ENCODE measurements around the gene PIP4P1.
A peak's percentile ranks its signal among the peaks of the same experiment; 100 is the strongest.
"Not testable (repeated sequence)": the region's sequence is repeated elsewhere in the genome, so short reads cannot be mapped to it uniquely, and the experiment has no call there.

PIP4P1 gene

DNA sequence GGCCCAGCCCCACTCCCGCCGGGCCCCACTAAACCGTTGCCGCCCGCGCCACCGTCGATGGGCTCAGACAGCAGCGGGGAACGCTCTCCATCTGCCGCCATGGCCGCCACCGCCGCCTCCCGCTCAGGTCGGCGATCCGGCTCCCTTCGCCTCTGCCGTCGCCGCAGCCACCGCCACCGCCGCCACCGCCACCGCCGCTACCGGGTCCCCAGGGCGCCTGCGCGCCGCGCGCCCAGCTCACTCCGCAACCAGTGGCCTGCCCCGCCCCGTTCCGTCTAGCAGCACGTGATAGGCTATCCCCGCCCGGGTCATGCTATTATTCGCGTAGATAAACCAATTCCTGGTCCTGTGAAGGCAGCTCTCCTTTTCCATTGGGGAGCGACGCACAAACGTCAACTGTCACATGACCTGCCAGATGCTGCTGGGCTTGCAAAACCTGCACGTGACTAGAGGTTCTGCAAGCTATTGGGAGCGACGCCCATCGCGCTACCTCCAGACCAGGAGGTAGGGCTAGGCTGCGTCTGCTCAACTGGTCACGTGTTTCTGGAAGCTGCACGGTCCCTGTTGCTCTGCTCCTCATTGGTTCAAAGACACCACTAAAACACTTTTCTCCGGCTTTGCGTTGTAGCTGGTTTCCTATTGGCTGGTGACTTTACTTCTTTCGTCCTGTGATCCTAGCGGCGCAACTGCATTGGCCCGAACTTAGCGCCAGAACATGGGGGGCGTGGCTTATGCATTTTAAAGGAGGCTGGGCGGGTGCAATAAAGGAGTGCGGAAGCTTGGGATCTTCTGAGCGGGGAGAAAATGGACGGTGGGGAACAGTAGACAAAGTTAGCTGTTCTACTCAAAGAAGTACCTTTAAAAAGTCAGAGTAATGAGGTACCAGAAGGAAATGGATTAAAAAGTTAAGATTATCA is at the start of gene PIP4P1:
TSS of gene PIP4P1 (minus strand) at position 210 of the 917 bp plus-strand sequence. CDS start at position 101, 109 bp downstream.
- H3K9ac ChIP-seq (ENCODE audit: low read depth in 1 of 2, low read length in 2 of 2) = peak within 1 kb of the TSS; percentile 92 to 96
- peak within 1 kb of the TSS; percentile 92 to 97 for H3K4me3 ChIP-seq (ENCODE audit: low read depth in 1 of 2, low read length in 2 of 2)
- H3K36me3 ChIP-seq (ENCODE audit: control insufficient read depth in 1 of 2, insufficient read depth in 2 of 2, low read length in 2 of 2) = peaks cover 30 to 31% of the 10 kb centered on the region in 2 donors
- no peaks in the 10 kb centered on the region for H3K9me3 ChIP-seq (ENCODE audit: control insufficient read depth in 1 of 2, low read length in 2 of 2)
- H3K4me1 ChIP-seq (ENCODE audit: control insufficient read depth in 1 of 2, insufficient read depth in 2 of 2, low read length in 2 of 2) = peaks cover 33 to 44% of the 10 kb centered on the region in 2 donors
- no peaks in the 10 kb centered on the region for H3K27me3 ChIP-seq (ENCODE audit: control insufficient read depth in 1 of 2, insufficient read depth in 2 of 2, low read length in 2 of 2)
- peak within 1 kb of the TSS; percentile 95 for H3K27ac ChIP-seq (ENCODE audit: low read depth, low read length)

DNA sequence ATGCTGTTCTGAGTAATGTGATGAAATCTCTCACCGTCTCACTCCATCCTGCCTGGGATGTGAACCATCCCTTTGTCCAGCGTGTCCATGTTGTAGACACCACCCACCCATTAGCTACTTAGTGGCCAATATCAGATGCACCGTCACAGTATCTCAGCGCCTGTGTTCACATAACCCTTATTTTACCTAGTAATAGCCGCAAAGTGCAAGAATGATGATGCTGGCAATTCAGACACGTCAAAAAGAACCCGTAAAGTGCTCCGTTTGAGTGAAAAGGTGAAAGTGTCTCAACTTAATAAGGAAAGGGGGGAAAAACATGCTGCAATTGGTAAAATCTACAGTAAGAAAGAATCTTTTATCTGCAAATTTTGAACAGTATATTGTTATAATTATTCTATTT is 47.1 kb upstream of the PIP4P1 start:
- H3K27ac ChIP-seq (ENCODE audit: low read depth, low read length) = no peak overlapping the region
- no peak overlapping the region for H3K4me3 ChIP-seq (ENCODE audit: low read depth in 1 of 2, low read length in 2 of 2)
- H3K36me3 ChIP-seq (ENCODE audit: control insufficient read depth in 1 of 2, insufficient read depth in 2 of 2, low read length in 2 of 2) = no peaks in the 10 kb centered on the region
- H3K9me3 ChIP-seq (ENCODE audit: control insufficient read depth in 1 of 2, low read length in 2 of 2) = no peaks in the 10 kb centered on the region
- H3K27me3 ChIP-seq (ENCODE audit: control insufficient read depth in 1 of 2, insufficient read depth in 2 of 2, low read length in 2 of 2) = no peaks in the 10 kb centered on the region
- no peaks in the 10 kb centered on the region for H3K4me1 ChIP-seq (ENCODE audit: control insufficient read depth in 1 of 2, insufficient read depth in 2 of 2, low read length in 2 of 2)
- no peak overlapping the region for H3K9ac ChIP-seq (ENCODE audit: low read depth in 1 of 2, low read length in 2 of 2)

DNA sequence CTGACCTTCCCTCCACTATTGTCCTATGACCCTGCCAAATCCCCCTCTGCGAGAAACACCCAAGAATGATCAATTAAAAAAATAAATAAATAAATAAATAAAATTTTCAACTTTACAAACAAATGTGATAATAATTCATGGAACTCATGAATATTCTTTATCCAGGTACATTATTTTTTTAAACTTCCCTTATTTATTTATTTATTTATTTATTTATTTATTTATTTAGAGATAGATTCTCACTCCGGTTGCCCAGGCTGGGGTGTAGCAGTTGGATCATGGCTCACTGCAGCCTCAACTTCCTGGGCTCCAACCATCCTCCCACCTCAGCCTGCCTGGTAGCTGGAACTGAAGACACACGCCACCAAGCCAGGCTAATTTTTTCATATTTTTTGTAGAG is 46.3 kb upstream of the PIP4P1 start:
- H3K9ac ChIP-seq (ENCODE audit: low read depth in 1 of 2, low read length in 2 of 2); H3K9me3 ChIP-seq (ENCODE audit: control insufficient read depth in 1 of 2, low read length in 2 of 2); H3K27me3 ChIP-seq (ENCODE audit: control insufficient read depth in 1 of 2, insufficient read depth in 2 of 2, low read length in 2 of 2); H3K4me1 ChIP-seq (ENCODE audit: control insufficient read depth in 1 of 2, insufficient read depth in 2 of 2, low read length in 2 of 2); H3K36me3 ChIP-seq (ENCODE audit: control insufficient read depth in 1 of 2, insufficient read depth in 2 of 2, low read length in 2 of 2); H3K27ac ChIP-seq (ENCODE audit: low read depth, low read length); H3K4me3 ChIP-seq (ENCODE audit: low read depth in 1 of 2, low read length in 2 of 2): not testable (repeated sequence)

DNA sequence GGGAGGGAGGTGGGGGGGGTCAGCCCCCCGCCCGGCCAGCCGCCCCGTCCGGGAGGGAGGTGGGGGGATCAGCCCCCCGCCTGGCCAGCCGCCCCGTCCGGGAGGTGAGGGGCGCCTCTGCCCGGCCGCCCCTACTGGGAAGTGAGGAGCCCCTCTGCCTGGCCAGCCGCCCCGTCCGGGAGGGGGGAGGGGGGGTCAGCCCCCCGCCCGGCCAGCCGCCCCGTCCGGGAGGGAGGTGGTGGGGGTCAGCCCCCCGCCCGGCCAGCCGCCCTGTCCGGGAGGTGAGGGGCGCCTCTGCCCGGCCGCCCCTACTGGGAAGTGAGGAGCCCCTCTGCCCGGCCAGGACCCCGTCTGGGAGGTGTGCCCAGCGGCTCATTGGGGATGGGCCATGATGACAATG is 45.5 kb upstream of the PIP4P1 start:
- H3K27ac ChIP-seq (ENCODE audit: low read depth, low read length); H3K27me3 ChIP-seq (ENCODE audit: control insufficient read depth in 1 of 2, insufficient read depth in 2 of 2, low read length in 2 of 2); H3K9me3 ChIP-seq (ENCODE audit: control insufficient read depth in 1 of 2, low read length in 2 of 2); H3K4me3 ChIP-seq (ENCODE audit: low read depth in 1 of 2, low read length in 2 of 2); H3K9ac ChIP-seq (ENCODE audit: low read depth in 1 of 2, low read length in 2 of 2); H3K4me1 ChIP-seq (ENCODE audit: control insufficient read depth in 1 of 2, insufficient read depth in 2 of 2, low read length in 2 of 2); H3K36me3 ChIP-seq (ENCODE audit: control insufficient read depth in 1 of 2, insufficient read depth in 2 of 2, low read length in 2 of 2): not testable (repeated sequence)

DNA sequence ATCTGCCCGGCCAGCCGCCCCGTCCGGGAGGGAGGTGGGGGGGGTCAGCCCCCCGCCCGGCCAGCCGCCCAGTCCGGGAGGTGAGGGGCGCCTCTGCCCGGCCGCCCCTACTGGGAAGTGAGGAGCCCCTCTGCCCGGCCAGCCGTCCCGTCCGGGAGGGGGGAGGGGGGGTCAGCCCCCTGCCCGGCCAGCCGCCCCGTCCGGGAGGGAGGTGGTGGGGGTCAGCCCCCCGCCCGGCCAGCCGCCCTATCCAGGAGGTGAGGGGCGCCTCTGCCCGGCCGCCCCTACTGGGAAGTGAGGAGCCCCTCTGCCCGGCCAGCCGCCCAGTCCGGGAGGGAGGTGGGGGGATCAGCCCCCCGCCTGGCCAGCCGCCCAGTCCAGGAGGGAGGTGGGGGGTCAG is 45.0 kb upstream of the PIP4P1 start:
- not testable (repeated sequence) for H3K4me3 ChIP-seq (ENCODE audit: low read depth in 1 of 2, low read length in 2 of 2); H3K27ac ChIP-seq (ENCODE audit: low read depth, low read length)

DNA sequence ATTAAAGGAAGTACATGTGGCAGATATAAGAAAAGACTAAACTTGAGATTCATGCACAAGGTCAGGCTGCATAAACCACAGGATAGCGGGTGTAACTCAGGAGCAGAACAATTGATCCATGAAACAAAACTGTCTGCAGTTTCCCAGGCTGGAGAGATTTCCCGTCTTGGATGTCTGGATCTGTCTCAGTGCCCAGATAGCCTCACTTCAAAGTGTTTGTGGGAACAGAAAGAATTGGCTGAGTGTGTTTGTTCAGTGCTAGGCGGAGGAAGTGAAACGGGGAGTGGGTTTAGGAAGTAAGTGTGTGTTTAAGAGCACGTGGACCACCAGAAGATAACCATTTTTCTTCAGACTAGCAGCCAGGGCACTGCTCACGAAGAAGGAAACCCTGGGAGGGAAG is 42.7 kb upstream of the PIP4P1 start:
- Histone ChIP-seq H3K4me1 (ENCODE audit: control insufficient read depth in 1 of 2, insufficient read depth in 2 of 2, low read length in 2 of 2) (no peaks in the 10 kb centered on the region), H3K27ac (ENCODE audit: low read depth, low read length) (no peak overlapping the region), H3K9me3 (ENCODE audit: control insufficient read depth in 1 of 2, low read length in 2 of 2) (no peaks in the 10 kb centered on the region), H3K4me3 (ENCODE audit: low read depth in 1 of 2, low read length in 2 of 2) (no peak overlapping the region), H3K27me3 (ENCODE audit: control insufficient read depth in 1 of 2, insufficient read depth in 2 of 2, low read length in 2 of 2) (no peaks in the 10 kb centered on the region), H3K9ac (ENCODE audit: low read depth in 1 of 2, low read length in 2 of 2) (no peak overlapping the region), H3K36me3 (ENCODE audit: control insufficient read depth in 1 of 2, insufficient read depth in 2 of 2, low read length in 2 of 2) (no peaks in the 10 kb centered on the region)

More for the DNA sequence above, 45.0 kb upstream of the PIP4P1 start:
- not testable (repeated sequence) for H3K27me3 ChIP-seq (ENCODE audit: control insufficient read depth in 1 of 2, insufficient read depth in 2 of 2, low read length in 2 of 2); H3K36me3 ChIP-seq (ENCODE audit: control insufficient read depth in 1 of 2, insufficient read depth in 2 of 2, low read length in 2 of 2); H3K9me3 ChIP-seq (ENCODE audit: control insufficient read depth in 1 of 2, low read length in 2 of 2); H3K9ac ChIP-seq (ENCODE audit: low read depth in 1 of 2, low read length in 2 of 2); H3K4me1 ChIP-seq (ENCODE audit: control insufficient read depth in 1 of 2, insufficient read depth in 2 of 2, low read length in 2 of 2)

DNA sequence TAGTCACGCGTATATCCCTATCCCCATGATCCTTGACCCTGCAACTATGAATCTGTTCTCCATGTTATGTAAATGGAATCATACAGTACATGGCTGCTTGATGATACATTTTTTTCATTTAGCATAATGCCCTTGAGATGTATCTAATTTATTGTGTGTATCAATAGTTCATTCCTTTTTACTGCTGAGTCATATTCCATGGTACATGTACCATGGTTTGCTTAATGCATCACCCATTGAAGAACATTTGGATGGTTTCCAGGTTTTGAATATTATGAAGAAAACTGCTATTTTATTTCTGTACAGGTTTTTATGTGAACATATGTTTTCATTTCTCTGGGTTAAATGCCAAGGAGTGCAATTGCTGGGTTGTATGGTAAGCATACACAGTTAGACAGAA is 40.1 kb upstream of the PIP4P1 start:
- no peak overlapping the region for H3K27ac ChIP-seq (ENCODE audit: low read depth, low read length)
- H3K27me3 ChIP-seq (ENCODE audit: control insufficient read depth in 1 of 2, insufficient read depth in 2 of 2, low read length in 2 of 2) = no peaks in the 10 kb centered on the region
- no peaks in the 10 kb centered on the region for H3K4me1 ChIP-seq (ENCODE audit: control insufficient read depth in 1 of 2, insufficient read depth in 2 of 2, low read length in 2 of 2)
- no peaks in the 10 kb centered on the region for H3K9me3 ChIP-seq (ENCODE audit: control insufficient read depth in 1 of 2, low read length in 2 of 2)
- no peak overlapping the region for H3K4me3 ChIP-seq (ENCODE audit: low read depth in 1 of 2, low read length in 2 of 2)
- no peak overlapping the region for H3K9ac ChIP-seq (ENCODE audit: low read depth in 1 of 2, low read length in 2 of 2)
- no peaks in the 10 kb centered on the region for H3K36me3 ChIP-seq (ENCODE audit: control insufficient read depth in 1 of 2, insufficient read depth in 2 of 2, low read length in 2 of 2)

DNA sequence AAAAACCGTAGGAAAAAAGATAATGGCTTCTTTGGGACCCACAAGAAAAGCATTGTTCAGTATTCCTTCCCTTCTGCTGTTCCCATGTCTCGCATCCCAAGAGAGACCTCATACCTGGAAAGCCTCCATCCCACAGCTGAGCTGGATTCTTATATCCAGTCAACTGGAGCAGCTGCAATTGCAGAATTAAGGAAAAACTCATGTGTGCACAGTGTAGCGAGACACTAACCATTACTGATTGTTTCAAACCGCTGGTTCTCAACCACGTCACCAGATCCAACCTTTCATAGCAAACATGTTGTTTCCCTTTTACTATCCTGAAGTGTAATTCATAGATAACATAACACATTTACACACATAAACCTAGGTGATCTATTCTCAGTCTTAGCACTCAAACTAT is 38.6 kb upstream of the PIP4P1 start:
- no peaks in the 10 kb centered on the region for H3K4me1 ChIP-seq (ENCODE audit: control insufficient read depth in 1 of 2, insufficient read depth in 2 of 2, low read length in 2 of 2)
- H3K9ac ChIP-seq (ENCODE audit: low read depth in 1 of 2, low read length in 2 of 2) = no peak overlapping the region
- no peaks in the 10 kb centered on the region for H3K9me3 ChIP-seq (ENCODE audit: control insufficient read depth in 1 of 2, low read length in 2 of 2)
- H3K36me3 ChIP-seq (ENCODE audit: control insufficient read depth in 1 of 2, insufficient read depth in 2 of 2, low read length in 2 of 2) = no peaks in the 10 kb centered on the region
- no peaks in the 10 kb centered on the region for H3K27me3 ChIP-seq (ENCODE audit: control insufficient read depth in 1 of 2, insufficient read depth in 2 of 2, low read length in 2 of 2)
- no peak overlapping the region for H3K4me3 ChIP-seq (ENCODE audit: low read depth in 1 of 2, low read length in 2 of 2)
- H3K27ac ChIP-seq (ENCODE audit: low read depth, low read length) = no peak overlapping the region

DNA sequence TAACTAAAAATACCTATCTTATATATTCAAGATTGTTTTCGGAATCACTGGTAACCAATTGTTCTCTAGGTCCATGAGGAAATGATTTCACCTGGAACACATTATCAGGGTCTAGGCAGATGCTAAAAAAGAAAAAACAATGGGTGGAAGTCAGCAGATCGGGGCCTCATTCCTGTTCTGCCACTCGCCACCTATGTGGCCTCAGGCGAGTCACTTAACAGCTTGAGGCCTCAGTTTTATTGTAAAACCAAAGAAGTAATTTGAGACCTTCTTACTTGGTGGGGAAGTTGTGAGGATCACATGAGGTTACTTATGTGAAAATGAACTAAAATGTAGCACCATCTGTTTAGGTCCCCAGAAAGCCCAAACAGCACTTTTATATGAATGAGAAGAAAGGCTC is 37.9 kb upstream of the PIP4P1 start:
- Histone ChIP-seq H3K27ac (ENCODE audit: low read depth, low read length) (no peak overlapping the region), H3K9ac (ENCODE audit: low read depth in 1 of 2, low read length in 2 of 2) (no peak overlapping the region), H3K4me1 (ENCODE audit: control insufficient read depth in 1 of 2, insufficient read depth in 2 of 2, low read length in 2 of 2) (no peaks in the 10 kb centered on the region), H3K9me3 (ENCODE audit: control insufficient read depth in 1 of 2, low read length in 2 of 2) (no peaks in the 10 kb centered on the region), H3K36me3 (ENCODE audit: control insufficient read depth in 1 of 2, insufficient read depth in 2 of 2, low read length in 2 of 2) (no peaks in the 10 kb centered on the region), H3K27me3 (ENCODE audit: control insufficient read depth in 1 of 2, insufficient read depth in 2 of 2, low read length in 2 of 2) (no peaks in the 10 kb centered on the region), H3K4me3 (ENCODE audit: low read depth in 1 of 2, low read length in 2 of 2) (no peak overlapping the region)

DNA sequence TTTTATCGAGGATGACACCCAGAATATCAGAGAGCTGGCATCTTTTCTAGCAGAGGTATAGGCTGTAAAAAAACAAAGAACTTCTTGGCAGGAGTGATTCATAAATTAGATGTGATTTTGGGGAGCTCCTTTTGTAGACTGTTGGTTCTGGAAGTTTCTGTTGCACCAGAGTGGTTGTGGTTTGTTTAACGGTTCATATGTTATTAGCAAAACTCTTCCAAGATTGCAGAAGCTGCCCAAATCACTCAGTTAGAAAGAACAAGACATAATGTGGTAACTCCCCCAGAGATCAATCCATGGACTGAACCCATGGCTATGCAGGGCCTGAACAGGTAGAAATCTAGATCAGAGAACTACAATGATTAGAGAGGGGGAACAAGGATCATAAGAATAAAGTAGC is 37.4 kb upstream of the PIP4P1 start:
- Histone ChIP-seq H3K4me3 (ENCODE audit: low read depth in 1 of 2, low read length in 2 of 2) (no peak overlapping the region), H3K9me3 (ENCODE audit: control insufficient read depth in 1 of 2, low read length in 2 of 2) (no peaks in the 10 kb centered on the region), H3K27me3 (ENCODE audit: control insufficient read depth in 1 of 2, insufficient read depth in 2 of 2, low read length in 2 of 2) (no peaks in the 10 kb centered on the region), H3K27ac (ENCODE audit: low read depth, low read length) (no peak overlapping the region), H3K9ac (ENCODE audit: low read depth in 1 of 2, low read length in 2 of 2) (no peak overlapping the region), H3K36me3 (ENCODE audit: control insufficient read depth in 1 of 2, insufficient read depth in 2 of 2, low read length in 2 of 2) (no peaks in the 10 kb centered on the region), H3K4me1 (ENCODE audit: control insufficient read depth in 1 of 2, insufficient read depth in 2 of 2, low read length in 2 of 2) (no peaks in the 10 kb centered on the region)
